COLO829 (cell line): ENCODE results near the gene SETD1B.

Experiments used
- DNase-seq: peaks from one replicate; pipeline ENCODE4 v3.0.0; 2012; ENCODE audit warnings: low spot score

Gene SETD1B

DNA sequence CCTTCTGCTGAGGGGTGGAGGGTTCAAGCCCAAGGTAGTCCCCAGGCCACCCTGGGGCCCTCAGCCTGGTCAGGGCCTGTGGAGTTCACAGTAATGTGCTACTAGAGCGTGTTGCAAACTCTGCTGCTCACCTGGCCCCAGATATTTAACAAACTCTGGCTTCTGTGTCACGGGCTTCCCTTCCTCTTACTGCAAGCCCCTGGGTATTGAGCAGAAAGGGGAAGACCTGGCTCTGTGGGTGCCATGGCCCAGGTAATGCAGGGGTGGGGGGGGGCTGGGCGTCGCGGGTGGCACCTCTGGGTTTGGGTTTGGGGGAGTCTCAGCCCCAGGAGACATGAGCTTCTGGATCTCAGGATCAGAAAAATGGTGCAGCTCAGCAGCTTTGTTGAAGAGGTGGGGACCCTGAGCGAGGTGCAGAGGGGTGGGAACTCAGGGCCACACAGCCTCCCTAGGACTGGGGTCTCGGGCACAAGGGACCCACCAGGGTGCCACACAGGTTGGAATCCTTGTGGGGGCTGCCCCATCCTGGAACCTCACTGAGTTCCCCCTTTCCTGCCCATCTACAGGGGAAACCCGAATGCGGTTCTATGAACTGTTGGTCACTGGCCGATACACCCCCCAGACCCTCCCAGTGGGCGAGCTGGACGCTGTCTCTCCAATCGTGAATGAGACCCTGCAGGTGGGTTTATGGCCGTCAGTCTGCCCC, 4.0 kb downstream of the SETD1B start:
- DNase-seq: no peak

DNA sequence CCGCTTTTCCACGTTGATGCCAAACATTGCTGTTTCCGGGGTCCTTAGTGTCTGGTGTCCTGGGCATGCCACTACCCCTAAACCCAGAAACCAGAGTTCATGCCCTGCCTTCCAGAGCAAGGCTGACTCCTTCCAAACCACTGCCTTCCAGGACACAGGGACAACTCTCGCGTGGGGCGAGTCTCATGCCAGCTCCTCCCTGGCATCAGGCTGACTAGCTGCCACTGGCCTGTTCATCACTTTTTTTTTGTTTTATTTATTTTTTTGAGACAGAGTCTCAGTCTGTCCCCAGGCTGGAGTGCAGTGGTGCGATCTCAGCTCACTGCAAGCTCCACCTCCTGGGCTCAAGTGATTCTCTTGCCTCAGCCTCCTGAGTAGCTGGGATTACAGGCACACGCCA, 4.8 kb downstream of the SETD1B start:
- DNase-seq: no peak

DNA sequence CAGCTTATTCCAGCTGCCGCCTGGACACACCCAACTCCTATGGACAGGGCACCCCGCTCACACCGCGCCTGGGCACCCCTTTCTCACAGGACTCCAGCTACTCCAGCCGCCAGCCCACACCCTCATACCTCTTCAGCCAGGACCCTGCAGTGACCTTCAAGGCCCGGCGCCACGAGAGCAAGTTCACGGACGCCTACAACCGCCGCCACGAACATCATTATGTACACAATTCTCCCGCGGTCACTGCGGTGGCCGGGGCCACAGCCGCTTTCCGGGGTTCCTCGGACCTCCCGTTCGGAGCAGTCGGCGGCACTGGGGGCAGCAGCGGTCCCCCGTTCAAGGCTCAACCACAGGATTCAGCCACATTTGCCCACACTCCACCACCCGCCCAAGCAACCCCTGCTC, 5.9 kb downstream of the SETD1B start:
- DNase-seq: no peak

DNA sequence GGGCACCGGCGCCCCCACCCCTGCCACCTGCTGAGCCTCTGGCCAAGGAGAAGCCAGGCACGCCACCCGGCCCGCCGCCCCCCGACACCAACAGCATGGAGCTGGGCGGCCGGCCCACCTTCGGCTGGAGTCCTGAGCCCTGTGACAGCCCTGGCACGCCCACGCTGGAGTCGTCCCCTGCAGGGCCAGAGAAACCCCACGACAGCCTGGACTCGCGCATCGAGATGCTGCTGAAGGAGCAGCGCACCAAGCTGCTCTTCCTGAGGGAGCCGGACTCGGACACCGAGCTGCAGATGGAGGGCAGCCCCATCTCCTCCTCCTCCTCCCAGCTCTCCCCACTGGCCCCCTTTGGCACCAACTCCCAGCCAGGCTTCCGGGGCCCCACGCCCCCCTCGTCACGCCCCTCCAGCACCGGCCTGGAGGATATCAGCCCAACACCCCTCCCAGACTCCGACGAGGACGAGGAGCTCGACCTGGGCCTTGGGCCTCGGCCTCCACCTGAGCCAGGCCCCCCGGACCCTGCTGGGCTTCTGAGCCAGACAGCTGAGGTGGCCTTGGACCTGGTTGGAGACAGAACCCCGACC, 6.5 kb downstream of the SETD1B start:
- DNase-seq: no peak

DNA sequence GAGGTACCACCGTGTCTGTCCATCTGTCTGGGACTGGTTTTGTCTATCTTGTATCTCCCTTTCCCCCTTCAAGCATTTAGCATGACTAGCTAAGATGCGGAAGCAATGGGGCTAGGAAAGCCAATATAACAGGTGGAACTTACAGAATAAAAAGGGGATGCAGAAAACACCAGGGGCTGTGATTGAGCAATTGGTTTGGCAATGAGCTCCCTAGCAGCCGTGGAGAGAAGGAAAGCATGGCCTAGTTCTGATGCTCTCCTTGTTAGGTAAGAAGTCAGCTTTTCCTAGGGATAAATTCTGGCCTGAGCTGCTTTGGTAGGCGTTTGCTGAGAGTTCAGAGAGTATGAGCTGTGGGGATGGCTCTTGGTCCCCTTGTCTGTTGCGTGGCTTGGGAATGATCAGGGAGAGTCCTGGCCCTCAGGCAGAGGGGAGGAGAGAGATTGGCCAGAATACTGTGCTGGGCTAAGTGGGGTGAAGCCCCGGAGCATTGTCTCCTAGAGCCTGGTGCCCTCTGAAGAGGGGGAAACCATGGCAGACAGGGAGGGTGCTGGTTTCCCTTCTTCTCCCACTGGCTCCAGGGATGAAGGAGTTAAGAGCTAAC, 7.1 kb downstream of the SETD1B start:
- no peak for DNase-seq

DNA sequence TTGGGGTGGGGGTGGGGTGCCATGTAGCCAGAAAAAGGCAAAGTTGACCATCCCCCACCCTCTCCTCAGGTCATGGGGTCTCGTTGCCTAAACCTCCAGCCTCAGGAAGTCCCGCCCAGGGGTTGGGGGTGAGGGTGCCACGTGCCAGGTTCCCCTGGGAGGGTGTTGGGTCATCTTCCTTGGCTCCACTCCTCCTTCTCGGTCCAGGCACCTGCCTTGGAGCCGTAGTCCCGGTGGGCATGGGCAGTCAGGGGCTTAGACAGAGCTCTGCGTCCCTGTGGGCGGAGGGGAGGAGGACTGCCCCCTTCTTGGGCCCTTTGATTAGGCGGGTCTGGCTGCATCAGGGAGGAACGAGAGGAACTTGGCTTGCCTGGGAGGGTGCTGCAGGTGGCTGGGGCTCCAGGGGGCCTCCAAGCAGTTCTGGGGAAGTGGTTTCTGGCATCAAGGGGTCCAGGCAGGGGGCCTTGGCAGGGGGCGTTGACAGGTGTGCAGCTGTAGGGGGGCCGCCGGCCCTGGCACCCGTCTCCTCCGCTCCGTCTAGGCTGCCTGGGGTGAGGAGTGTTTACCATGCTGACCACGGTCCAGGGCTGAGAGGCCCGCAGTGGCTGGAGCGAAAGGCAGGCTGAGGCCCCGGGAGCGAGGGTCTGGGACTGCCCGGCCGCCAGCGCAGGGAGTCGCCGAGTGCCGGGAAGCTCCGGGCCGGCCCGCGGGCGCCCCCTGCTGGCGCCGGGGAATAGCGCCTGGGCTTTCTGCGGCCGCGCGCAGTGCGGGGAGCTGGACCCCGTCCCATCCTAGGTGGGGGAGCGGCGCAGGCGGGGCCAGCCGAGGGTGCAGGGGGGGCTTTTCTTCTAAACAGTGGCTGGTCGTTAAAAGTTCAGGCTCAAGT, 7.9 kb downstream of the SETD1B start:
- no peak for DNase-seq

DNA sequence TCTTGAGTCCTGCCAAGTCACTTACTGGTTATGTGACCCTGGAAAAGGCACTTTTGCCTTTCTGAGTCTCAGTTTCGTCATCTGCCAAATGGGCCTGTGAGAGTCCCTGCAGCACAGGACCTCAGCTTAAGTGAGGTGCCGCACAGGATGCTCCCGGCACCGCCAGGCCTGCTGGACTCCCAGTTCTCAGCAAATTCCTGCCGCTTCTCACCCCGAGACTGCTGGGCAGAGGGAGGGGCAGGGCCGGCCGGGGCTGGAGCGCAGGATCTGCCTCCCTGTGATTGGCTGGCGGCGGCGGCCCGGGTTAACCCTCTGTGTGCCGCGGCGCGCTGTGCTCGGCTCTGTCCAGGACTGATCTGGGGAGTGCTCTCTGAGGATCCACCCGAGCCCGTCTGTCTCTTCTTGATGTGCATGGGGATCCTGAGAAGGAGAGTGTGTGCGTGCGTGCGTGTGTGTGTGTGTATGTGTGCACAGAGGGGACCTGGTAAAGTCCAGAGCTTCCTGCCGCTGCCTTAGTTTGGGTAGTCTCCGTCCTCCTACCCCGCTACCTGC, 8.6 kb downstream of the SETD1B start:
- DNase-seq: no peak

DNA sequence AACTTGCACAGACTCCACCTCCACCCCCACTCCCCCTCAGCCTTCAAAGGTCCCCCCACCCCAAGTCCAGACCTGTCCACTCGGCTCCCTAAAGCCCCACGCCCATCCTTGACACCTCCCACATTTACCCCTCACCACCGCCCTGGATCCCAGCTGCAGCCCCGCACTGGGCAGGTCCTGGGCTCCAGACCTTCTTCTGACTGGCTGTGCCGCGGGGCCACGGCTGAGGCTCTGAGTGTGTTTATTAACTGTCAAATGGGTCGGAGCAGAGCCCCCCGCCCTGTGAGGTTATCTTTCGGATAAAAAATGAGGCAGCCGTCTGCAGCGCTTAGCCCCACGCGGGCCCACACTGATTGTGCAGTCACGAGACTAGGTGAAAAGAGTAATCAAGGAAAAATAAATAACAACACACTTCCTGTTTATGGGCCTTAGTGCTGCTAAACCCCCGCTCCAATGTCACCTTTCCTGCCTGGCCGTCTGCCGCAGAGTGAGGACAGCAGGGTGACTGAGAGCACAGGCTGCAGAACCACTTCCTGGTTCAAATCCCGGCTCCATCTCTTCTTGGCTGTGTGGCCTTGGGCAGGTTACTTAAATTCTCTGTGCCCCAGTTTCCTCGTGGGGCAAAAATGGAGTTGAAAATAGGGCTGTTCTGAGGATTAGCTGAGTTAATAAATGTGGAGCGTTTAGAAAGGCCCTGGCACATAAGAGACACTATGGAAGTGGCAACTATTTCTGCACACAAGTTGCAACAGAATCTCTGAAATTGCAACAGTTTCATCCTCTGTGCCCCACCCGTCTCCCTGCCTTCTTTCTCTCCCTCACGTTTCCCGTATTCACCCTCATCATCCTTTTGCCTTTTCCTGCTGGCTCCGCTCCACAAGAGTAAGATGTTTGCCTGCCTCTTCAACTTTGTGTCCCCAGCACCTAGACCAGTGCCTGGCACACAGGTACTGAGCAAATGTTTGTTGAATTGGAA, 9.4 kb downstream of the SETD1B start:
- DNase-seq: no peak

DNA sequence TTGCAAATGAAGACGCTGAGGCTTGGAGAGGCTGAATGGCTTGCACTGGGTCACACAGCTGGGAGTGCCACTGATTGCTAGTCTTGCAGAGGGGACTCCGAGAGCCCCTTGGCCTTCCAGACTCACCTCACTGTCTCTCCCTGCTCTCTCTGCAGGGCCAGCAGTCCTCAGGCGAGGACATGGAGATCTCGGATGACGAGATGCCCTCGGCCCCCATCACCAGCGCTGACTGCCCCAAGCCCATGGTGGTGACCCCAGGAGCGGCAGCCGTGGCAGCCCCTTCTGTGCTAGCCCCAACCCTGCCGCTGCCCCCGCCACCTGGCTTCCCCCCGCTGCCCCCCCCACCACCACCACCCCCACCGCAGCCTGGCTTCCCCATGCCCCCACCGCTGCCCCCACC, 10.1 kb downstream of the SETD1B start:
- no peak for DNase-seq

DNA sequence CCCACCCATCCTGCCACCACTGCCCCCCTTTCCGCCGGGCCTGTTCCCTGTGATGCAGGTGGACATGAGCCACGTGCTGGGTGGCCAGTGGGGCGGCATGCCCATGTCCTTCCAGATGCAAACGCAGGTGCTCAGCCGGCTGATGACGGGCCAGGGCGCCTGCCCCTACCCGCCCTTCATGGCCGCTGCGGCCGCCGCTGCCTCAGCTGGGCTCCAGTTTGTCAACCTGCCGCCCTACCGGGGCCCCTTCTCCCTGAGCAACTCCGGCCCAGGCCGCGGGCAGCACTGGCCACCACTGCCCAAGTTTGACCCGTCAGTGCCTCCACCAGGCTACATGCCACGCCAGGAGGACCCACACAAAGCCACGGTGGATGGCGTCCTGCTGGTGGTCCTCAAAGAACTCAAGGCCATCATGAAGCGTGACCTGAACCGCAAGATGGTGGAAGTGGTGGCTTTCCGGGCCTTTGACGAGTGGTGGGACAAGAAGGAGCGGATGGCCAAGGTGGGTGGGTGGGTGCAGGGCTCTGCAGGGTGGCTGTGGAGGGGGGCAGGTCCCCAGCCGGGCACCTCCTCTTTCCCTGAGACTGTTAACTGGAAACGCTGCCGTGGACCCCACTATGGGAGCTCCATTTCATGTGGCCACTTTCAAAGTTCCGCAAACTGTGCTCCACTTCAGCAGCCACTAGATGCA, 10.8 kb downstream of the SETD1B start:
- no peak for DNase-seq

DNA sequence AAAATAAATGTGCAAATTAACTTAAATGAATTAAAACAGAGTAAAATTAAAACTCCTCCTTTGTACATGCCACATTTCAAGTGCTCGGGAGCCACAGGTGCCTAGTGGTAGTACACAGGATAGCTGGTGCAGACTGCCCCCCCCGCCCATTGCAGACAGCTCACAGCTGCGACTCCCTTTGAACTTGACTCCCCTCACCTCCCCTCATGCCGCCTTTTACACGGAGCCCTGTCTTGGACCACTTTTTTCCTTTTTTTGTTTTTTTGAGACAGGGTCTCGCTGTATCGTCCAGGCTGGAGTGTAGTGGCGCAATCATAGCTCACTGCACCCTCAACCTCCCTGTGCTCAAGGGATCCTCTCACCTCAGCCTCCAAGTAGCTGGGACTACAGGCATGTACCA, 11.5 kb downstream of the SETD1B start:
- no peak for DNase-seq

DNA sequence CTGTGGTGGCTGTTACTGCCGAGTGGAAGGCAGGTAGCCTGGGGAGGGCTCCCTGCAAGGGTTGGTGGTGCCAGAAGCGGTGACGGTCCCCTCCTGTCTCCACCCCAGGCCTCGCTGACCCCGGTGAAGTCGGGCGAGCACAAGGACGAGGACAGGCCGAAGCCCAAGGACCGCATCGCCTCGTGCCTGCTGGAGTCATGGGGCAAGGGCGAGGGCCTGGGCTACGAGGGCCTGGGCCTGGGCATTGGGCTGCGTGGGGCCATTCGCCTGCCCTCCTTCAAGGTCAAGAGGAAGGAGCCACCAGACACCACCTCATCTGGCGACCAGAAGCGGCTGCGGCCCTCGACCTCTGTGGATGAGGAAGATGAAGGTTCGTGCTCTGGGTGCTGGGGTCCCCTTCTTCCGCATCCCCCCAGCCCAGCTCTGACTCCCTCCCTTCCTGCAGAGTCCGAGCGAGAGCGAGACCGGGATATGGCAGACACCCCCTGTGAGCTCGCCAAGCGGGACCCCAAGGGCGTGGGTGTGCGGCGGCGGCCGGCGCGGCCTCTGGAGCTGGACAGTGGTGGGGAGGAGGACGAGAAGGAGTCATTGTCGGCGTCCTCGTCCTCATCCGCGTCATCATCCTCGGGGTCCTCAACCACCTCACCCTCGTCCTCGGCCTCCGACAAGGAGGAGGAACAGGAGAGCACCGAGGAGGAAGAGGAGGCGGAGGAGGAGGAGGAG, 13.3 kb downstream of the SETD1B start:
- no peak for DNase-seq

DNA sequence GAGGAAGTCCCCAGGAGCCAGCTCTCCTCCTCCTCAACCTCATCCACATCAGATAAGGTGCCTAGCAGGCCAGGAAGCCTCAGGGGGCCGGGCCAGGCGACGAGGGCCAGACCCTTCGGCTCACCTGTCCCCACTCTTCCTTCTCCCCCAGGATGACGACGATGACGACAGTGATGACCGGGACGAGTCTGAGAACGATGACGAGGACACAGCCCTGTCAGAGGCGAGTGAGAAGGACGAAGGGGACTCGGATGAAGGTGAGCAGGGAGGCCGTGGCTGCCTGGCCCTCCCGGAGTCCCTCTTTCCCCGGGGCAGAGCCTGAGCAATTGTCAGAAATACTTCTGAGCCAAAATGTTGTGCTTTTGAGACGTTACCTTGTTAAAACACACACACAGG, 13.8 kb downstream of the SETD1B start:
- no peak for DNase-seq

DNA sequence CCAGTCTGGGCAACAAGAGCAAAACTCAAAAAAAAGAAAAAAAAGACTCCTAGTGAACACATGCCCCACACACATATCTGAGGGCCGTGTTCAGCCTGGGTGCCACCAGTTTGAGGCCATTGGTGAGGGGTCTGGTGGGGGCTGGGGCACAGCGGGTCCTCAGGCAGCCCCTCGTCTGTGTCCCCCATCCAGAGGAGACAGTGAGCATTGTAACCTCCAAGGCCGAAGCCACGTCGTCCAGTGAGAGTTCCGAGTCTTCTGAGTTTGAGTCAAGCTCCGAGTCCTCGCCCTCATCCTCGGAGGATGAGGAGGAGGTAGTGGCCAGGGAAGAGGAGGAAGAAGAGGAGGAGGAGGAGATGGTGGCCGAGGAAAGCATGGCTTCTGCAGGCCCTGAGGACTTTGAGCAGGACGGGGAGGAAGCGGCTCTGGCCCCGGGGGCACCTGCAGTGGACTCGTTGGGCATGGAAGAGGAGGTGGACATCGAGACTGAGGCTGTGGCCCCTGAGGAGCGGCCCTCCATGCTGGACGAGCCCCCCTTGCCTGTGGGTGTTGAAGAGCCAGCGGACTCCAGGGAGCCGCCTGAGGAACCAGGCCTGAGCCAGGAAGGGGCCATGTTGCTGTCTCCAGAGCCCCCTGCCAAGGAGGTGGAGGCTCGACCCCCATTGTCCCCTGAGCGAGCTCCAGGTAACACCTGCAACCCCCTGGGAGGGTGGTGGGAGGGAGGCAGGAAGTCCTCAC, 15.6 kb downstream of the SETD1B start:
- no peak for DNase-seq

DNA sequence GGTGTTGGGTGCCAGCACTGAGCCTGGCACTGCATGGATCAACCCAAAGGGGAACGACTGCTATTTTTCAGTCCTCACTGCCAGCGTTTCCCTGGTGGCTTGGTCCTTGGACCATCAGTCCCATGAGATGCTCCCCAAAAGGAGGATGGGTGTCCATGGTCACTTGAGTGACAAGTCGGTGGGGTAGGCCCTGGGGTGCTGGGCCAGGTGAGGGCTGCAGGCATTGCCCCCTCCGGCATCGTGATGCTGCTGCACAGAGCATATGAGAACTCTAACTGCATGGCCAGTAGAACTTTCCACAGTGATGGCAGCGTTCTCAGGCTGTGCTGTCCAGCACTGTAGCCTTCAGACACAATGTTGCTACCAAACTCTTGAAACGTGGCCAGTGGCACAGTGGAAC, 16.2 kb downstream of the SETD1B start:
- DNase-seq: no peak

DNA sequence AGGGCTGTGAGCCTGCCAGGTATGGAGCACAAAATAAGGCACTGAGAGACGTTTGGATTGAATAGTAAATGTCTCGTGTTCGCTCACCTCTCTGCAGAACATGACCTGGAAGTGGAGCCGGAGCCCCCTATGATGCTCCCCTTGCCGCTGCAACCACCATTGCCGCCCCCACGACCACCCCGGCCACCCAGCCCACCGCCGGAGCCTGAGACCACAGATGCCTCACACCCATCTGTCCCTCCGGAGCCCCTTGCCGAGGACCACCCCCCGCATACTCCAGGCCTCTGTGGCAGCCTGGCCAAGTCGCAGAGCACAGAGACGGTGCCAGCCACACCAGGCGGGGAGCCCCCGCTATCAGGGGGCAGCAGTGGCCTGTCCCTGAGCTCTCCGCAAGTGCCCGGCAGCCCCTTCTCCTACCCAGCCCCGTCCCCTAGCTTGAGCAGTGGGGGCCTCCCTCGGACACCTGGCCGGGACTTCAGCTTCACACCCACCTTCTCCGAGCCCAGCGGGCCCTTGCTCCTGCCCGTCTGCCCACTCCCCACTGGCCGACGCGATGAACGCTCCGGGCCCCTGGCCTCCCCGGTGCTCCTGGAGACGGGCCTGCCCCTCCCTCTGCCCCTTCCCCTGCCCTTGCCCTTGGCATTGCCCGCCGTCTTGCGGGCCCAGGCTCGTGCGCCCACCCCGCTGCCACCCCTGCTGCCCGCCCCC, 18.7 kb downstream of the SETD1B start:
- DNase-seq: no peak

DNA sequence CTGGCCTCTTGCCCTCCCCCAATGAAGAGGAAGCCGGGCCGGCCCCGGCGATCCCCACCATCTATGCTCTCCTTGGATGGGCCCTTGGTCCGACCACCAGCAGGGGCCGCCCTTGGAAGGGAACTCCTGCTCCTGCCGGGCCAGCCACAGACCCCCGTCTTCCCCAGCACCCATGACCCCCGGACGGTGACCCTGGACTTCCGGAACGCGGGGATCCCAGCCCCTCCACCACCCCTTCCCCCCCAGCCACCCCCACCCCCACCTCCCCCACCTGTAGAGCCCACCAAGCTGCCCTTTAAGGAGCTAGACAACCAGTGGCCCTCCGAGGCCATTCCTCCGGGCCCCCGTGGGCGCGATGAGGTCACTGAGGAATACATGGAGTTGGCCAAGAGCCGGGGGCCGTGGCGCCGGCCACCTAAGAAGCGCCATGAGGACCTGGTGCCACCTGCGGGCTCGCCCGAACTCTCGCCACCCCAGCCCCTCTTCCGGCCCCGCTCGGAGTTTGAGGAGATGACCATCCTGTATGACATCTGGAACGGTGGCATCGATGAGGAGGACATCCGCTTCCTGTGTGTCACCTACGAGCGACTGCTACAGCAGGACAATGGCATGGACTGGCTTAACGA, 19.4 kb downstream of the SETD1B start:
- DNase-seq: no peak

DNA sequence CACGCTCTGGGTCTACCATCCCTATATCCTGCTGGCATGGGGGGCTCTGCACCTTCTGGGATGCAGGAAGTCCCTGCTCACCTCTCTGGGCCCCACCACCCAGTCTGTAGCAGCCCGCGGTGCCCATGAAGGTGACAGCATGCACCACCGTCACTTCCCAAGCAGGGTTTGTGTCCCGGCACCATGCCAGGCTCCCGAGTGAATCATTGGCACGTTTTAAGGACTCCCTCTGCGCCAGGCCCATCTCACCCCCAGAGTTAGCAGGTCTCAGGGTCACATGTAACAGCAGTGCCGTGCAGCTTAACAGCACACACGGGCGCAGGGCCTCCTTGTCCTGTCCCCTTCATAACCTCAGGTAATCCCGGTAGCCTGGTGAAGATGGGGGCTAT, 19.9 kb downstream of the SETD1B start:
- DNase-seq: no peak
